ENCODE results near the gene PDILT.

GRCh38 chr16:20404637-20405036 lies at the start of gene PDILT:
- TF ChIP-seq POLR2A (IDR thresholded peaks at IDR 0.05; ENCODE audit: low read length) (no peak), GATA1 (IDR thresholded peaks at IDR 0.05; ENCODE audit: low read depth, low read length) (no peak)
